Fibroblast of lung (primary cell): ENCODE measurements around the gene THBS4. TPM values are rescaled to one million over a fixed set of nuclear protein-coding genes. Genes with fewer than 3 reads are reported as not detected.

Experiments
- DNase-seq, 2 donors: peaks; one replicate each; pipeline versions ENCODE4 v3.0.0 to v3.0.0-alpha.2; 2010; ENCODE audit warnings: low read depth in 2 of 2
- H2AFZ ChIP-seq: 2 replicates; pipeline ENCODE4 v1.5.1; 2012; ENCODE audit warnings: low read length, control low read depth, inconsistent platforms
- H3K27ac ChIP-seq: 2 replicates; pipeline ENCODE4 v1.5.1; 2011; ENCODE audit warnings: low read length, control low read depth; ENCODE audit not compliant: insufficient read depth
- H3K27me3 ChIP-seq: 2 replicates; pipeline ENCODE4 v1.5.1; 2011; ENCODE audit warnings: mild to moderate bottlenecking, low read length; ENCODE audit not compliant: control insufficient read depth, insufficient read depth
- H3K36me3 ChIP-seq: 2 replicates; pipeline ENCODE4 v1.5.1; 2011; ENCODE audit warnings: low read length; ENCODE audit not compliant: control insufficient read depth, insufficient read depth
- H3K4me1 ChIP-seq: 2 replicates; pipeline ENCODE4 v1.5.1; 2011; ENCODE audit warnings: low read length; ENCODE audit not compliant: control insufficient read depth, insufficient read depth; ENCODE audit errors: extremely low read depth
- H3K4me2 ChIP-seq: 2 replicates; pipeline ENCODE4 v1.5.1; 2011; ENCODE audit warnings: low read length, control low read depth; ENCODE audit not compliant: insufficient read depth; ENCODE audit errors: extremely low read depth
- H3K4me3 ChIP-seq, 4 experiments: fragments of 200-600 bp in 1 of 4; sonication (generic) in 1 of 4; replicated peaks in 1 of 4; 2 replicates each; pipeline ENCODE4 v1.5.1; 2011 to 2016; ENCODE audit warnings: low read length in 4 of 4, low read depth in 3 of 4, mild to moderate bottlenecking in 3 of 4, control low read depth in 2 of 4, inconsistent platforms in 1 of 4, mixed read lengths in 1 of 4; ENCODE audit not compliant: insufficient read depth in 1 of 4; ENCODE audit errors: control extremely low read depth in 1 of 4
- H3K79me2 ChIP-seq: 2 replicates; pipeline ENCODE4 v1.5.1; 2012; ENCODE audit warnings: mild to moderate bottlenecking, low read length, inconsistent platforms; ENCODE audit not compliant: control insufficient read depth, insufficient read depth
- H3K9ac ChIP-seq: 2 replicates; pipeline ENCODE4 v1.5.1; 2011; ENCODE audit warnings: mild to moderate bottlenecking, low read length, control low read depth; ENCODE audit not compliant: insufficient read depth
- H3K9me3 ChIP-seq: 2 replicates; pipeline ENCODE4 v1.5.1; 2012; ENCODE audit warnings: low read depth, low read length; ENCODE audit not compliant: control insufficient read depth, insufficient read depth
- H4K20me1 ChIP-seq: 2 replicates; pipeline ENCODE4 v1.5.1; 2011; ENCODE audit warnings: low read length; ENCODE audit not compliant: control insufficient read depth, insufficient read depth; ENCODE audit errors: extremely low read depth
- CTCF ChIP-seq, 2 donors: IDR thresholded peaks in 1 of 2; conservative IDR thresholded peaks in 1 of 2; 1 replicate in 1 of 2; 2 replicates in 1 of 2; pipeline ENCODE4 v1.5.1; 2011 to 2012; ENCODE audit warnings: low read length in 2 of 2, control low read depth in 1 of 2, inconsistent platforms in 1 of 2, low read depth in 1 of 2, mild to moderate bottlenecking in 1 of 2
- EZH2 ChIP-seq: IDR thresholded peaks from 2 replicates; pipeline ENCODE4 v1.5.1; 2012; ENCODE audit warnings: low read length, control low read depth, mild to moderate bottlenecking; ENCODE audit errors: missing control alignments
- polyA plus RNA-seq, 2 donors: library from polyadenylated mRNA; depleted of rRNA in 1 of 2; stranded (reverse) in 1 of 2; unstranded in 1 of 2; fragments of >200 nt; gene quantifications; 2 replicates each; pipeline ENCODE4 v1.2.1, GENCODE V29; 2011 to 2012; ENCODE audit warnings: missing spikeins in 1 of 2
- total RNA-seq: library from RNA; depleted of rRNA; stranded (reverse); fragments of >200 nt; gene quantifications from 2 replicates; pipeline ENCODE4 v1.2.1, GENCODE V29; 2014

The THBS4 gene
- total and polyA plus RNA-seq, 2 donors (not counting 1 experiment from before 2014, with no cell fraction given) = 0.11 to 1.5 TPM

GRCh38 chr5:80068246-80068636 lies 33.1 kb downstream of the THBS4 start:
- Histone ChIP-seq H3K9ac (no peak overlapping the region), H3K36me3 (no peaks in the 10 kb centered on the region), H3K4me1 (no peaks in the 10 kb centered on the region), H3K79me2 (no peaks in the 10 kb centered on the region), H3K27me3 (no peaks in the 10 kb centered on the region), H3K4me3 (no peak overlapping the region), H3K4me2 (no peak overlapping the region), H3K27ac (no peak overlapping the region), H4K20me1 (no peaks in the 10 kb centered on the region), H3K9me3 (no peaks in the 10 kb centered on the region), H2AFZ (no peak overlapping the region)
- TF ChIP-seq EZH2 = no peak
- no peak for TF ChIP-seq CTCF (conservative IDR thresholded peaks at IDR 0.05 in 1 of 2, IDR thresholded peaks at IDR 0.05 in 1 of 2; ENCODE audit: low read depth in 1 of 2, low read length in 2 of 2)
- DNase-seq = no peak

DNA sequence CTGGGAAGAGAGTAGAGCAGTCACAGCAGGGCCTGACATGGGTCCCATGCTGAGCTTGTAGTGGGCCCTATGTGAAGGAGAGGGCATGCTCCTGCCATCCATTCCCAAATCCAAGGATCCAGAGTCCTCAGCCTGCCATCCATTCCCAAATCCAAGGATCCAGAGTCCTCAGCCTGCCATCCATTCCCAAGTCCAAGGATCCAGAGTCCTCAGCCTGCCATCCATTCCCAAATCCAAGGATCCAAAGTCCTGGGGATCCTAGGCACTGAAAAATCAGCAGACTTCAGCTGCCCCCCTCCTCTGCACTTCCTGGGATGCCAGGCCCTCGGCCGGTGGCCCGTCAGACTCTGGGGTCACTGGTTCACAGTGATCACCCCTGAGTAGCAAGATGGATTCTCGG lies 33.6 kb downstream of the THBS4 start:
- H3K4me3 ChIP-seq = no peak overlapping the region
- no peaks in the 10 kb centered on the region for H3K4me1 ChIP-seq
- no peak overlapping the region for H3K9ac ChIP-seq
- TF ChIP-seq EZH2 = no peak
- TF ChIP-seq CTCF (conservative IDR thresholded peaks at IDR 0.05 in 1 of 2, IDR thresholded peaks at IDR 0.05 in 1 of 2; ENCODE audit: low read depth in 1 of 2, low read length in 2 of 2) = no peak
- no peaks in the 10 kb centered on the region for H3K36me3 ChIP-seq
- no peaks in the 10 kb centered on the region for H3K9me3 ChIP-seq
- H3K27me3 ChIP-seq = no peaks in the 10 kb centered on the region
- no peaks in the 10 kb centered on the region for H4K20me1 ChIP-seq
- no peak overlapping the region for H3K27ac ChIP-seq
- no peak overlapping the region for H2AFZ ChIP-seq
- no peaks in the 10 kb centered on the region for H3K79me2 ChIP-seq
- H3K4me2 ChIP-seq = no peak overlapping the region
- DNase-seq = no peak

- Histone ChIP-seq H3K27ac (no peak overlapping the region), H4K20me1 (no peaks in the 10 kb centered on the region), H3K79me2 (no peaks in the 10 kb centered on the region), H3K4me1 (no peaks in the 10 kb centered on the region), H2AFZ (no peak overlapping the region), H3K4me3 (no peak overlapping the region), H3K9me3 (no peaks in the 10 kb centered on the region), H3K36me3 (no peaks in the 10 kb centered on the region), H3K9ac (no peak overlapping the region), H3K4me2 (no peak overlapping the region), H3K27me3 (no peaks in the 10 kb centered on the region)
- DNase-seq = no peak
- TF ChIP-seq EZH2 (no peak), CTCF (conservative IDR thresholded peaks at IDR 0.05 in 1 of 2, IDR thresholded peaks at IDR 0.05 in 1 of 2; ENCODE audit: low read depth in 1 of 2, low read length in 2 of 2) (no peak)
Measured at GRCh38 chr5:80069251-80069800, 34.2 kb downstream of the THBS4 start.
